ENCODE data around the gene TMEM44. TPM values are rescaled to one million over a fixed set of nuclear protein-coding genes. Genes with fewer than 3 reads are reported as not detected.
A peak's percentile ranks its signal among the peaks of the same experiment; 100 is the strongest.

TMEM44 gene
- 1 to 10 TPM; 1.1 to 2.4 (median 2.0) TPM for total RNA-seq

GRCh38 chr3:194633349-194634004, at the start of gene TMEM44:
Gene TMEM44 (minus strand): TSS chr3:194633419. CDS start chr3:194633215, 204 bp downstream.
- Mint-ChIP-seq H3K9me3 (no peaks in the 10 kb centered on the region), H3K4me3 (peak within 1 kb of the TSS; percentile 82), H3K27me3 (ENCODE audit: low read depth) (no peaks in the 10 kb centered on the region), H3K4me1 (ENCODE audit: low read depth) (peaks cover 4% of the 10 kb centered on the region), H3K36me3 (ENCODE audit: insufficient read depth) (no peaks in the 10 kb centered on the region)
- ATAC-seq (peak; percentile 78 to 79), DNase-seq (peak; percentile 43)

GRCh38 chr3:194682694-194683310, 49.6 kb upstream of the TMEM44 start:
- H3K4me1 Mint-ChIP-seq (ENCODE audit: low read depth): peaks cover 39% of the 10 kb centered on the region
- ATAC-seq: peak; percentile 56 to 64
- H3K9me3 Mint-ChIP-seq: no peaks in the 10 kb centered on the region
- peaks cover 10% of the 10 kb centered on the region for H3K27me3 Mint-ChIP-seq (ENCODE audit: low read depth)
- DNase-seq: peak; percentile 51
- no peak overlapping the region for H3K4me3 Mint-ChIP-seq
- peaks cover 2% of the 10 kb centered on the region for H3K36me3 Mint-ChIP-seq (ENCODE audit: insufficient read depth)

GRCh38 chr3:194682189-194682693, 49.0 kb upstream of the TMEM44 start:
- no peaks in the 10 kb centered on the region for H3K36me3 Mint-ChIP-seq (ENCODE audit: insufficient read depth)
- ATAC-seq: no peak
- peaks cover 8% of the 10 kb centered on the region for H3K27me3 Mint-ChIP-seq (ENCODE audit: low read depth)
- peaks cover 36% of the 10 kb centered on the region for H3K4me1 Mint-ChIP-seq (ENCODE audit: low read depth)
- no peaks in the 10 kb centered on the region for H3K9me3 Mint-ChIP-seq
- no peak for DNase-seq
- H3K4me3 Mint-ChIP-seq: no peak overlapping the region

- H3K4me1 Mint-ChIP-seq (ENCODE audit: low read depth): peaks cover 40% of the 10 kb centered on the region
- no peaks in the 10 kb centered on the region for H3K36me3 Mint-ChIP-seq (ENCODE audit: insufficient read depth)
- peaks cover 6% of the 10 kb centered on the region for H3K27me3 Mint-ChIP-seq (ENCODE audit: low read depth)
- ATAC-seq (no peak), DNase-seq (no peak)
- no peak overlapping the region for H3K4me3 Mint-ChIP-seq
- H3K9me3 Mint-ChIP-seq: no peaks in the 10 kb centered on the region
Measured at GRCh38 chr3:194680888-194681615, 47.8 kb upstream of the TMEM44 start.

- ATAC-seq (no peak), DNase-seq (no peak)
- peaks cover 35% of the 10 kb centered on the region for H3K4me1 Mint-ChIP-seq (ENCODE audit: low read depth)
- H3K9me3 Mint-ChIP-seq: no peaks in the 10 kb centered on the region
- H3K36me3 Mint-ChIP-seq (ENCODE audit: insufficient read depth): peaks cover 4% of the 10 kb centered on the region
- H3K27me3 Mint-ChIP-seq (ENCODE audit: low read depth): no peaks in the 10 kb centered on the region
- no peak overlapping the region for H3K4me3 Mint-ChIP-seq
Measured at GRCh38 chr3:194676471-194676870, 43.3 kb upstream of the TMEM44 start.

- DNase-seq: no peak
- H3K27me3 Mint-ChIP-seq (ENCODE audit: low read depth): no peaks in the 10 kb centered on the region
Measured at GRCh38 chr3:194675680-194676079, 42.5 kb upstream of the TMEM44 start.

GRCh38 chr3:194675081-194675640, 41.9 kb upstream of the TMEM44 start:
- peak; percentile 35 for DNase-seq
- Mint-ChIP-seq H3K36me3 (ENCODE audit: insufficient read depth) (peaks cover 4% of the 10 kb centered on the region), H3K9me3 (no peaks in the 10 kb centered on the region), H3K27me3 (ENCODE audit: low read depth) (no peaks in the 10 kb centered on the region), H3K4me3 (peak overlapping the region; percentile 63), H3K4me1 (ENCODE audit: low read depth) (peaks cover 47% of the 10 kb centered on the region)
- peak; percentile 67 for ATAC-seq

More at GRCh38 chr3:194675680-194676079, 42.5 kb upstream of the TMEM44 start:
- Mint-ChIP-seq H3K36me3 (ENCODE audit: insufficient read depth) (peaks cover 4% of the 10 kb centered on the region), H3K4me1 (ENCODE audit: low read depth) (peaks cover 42% of the 10 kb centered on the region), H3K4me3 (peak overlapping the region; percentile 63), H3K9me3 (no peaks in the 10 kb centered on the region)
- ATAC-seq: peak; percentile 42 to 53

GRCh38 chr3:194673761-194674160, 40.5 kb upstream of the TMEM44 start:
- Mint-ChIP-seq H3K9me3 (no peaks in the 10 kb centered on the region), H3K27me3 (ENCODE audit: low read depth) (no peaks in the 10 kb centered on the region), H3K4me3 (no peak overlapping the region), H3K36me3 (ENCODE audit: insufficient read depth) (peaks cover 11% of the 10 kb centered on the region), H3K4me1 (ENCODE audit: low read depth) (peaks cover 57% of the 10 kb centered on the region)
- ATAC-seq (no peak), DNase-seq (no peak)

GRCh38 chr3:194672876-194673275, 39.7 kb upstream of the TMEM44 start:
- no peaks in the 10 kb centered on the region for H3K9me3 Mint-ChIP-seq
- no peaks in the 10 kb centered on the region for H3K27me3 Mint-ChIP-seq (ENCODE audit: low read depth)
- ATAC-seq: no peak
- peak overlapping the region; percentile 100 for H3K4me3 Mint-ChIP-seq
- H3K36me3 Mint-ChIP-seq (ENCODE audit: insufficient read depth): peaks cover 19% of the 10 kb centered on the region
- peaks cover 61% of the 10 kb centered on the region for H3K4me1 Mint-ChIP-seq (ENCODE audit: low read depth)
- DNase-seq: no peak

GRCh38 chr3:194671900-194672808, 38.9 kb upstream of the TMEM44 start, which contains the start of gene LSG1:
Gene LSG1 (minus strand): TSS chr3:194672191. CDS start chr3:194672162, 29 bp downstream.
- peaks cover 62% of the 10 kb centered on the region for H3K4me1 Mint-ChIP-seq (ENCODE audit: low read depth)
- peak; percentile 86 for DNase-seq

GRCh38 chr3:194671511-194671899, 38.3 kb upstream of the TMEM44 start:
- Mint-ChIP-seq H3K36me3 (ENCODE audit: insufficient read depth) (peaks cover 23% of the 10 kb centered on the region), H3K9me3 (no peaks in the 10 kb centered on the region), H3K4me1 (ENCODE audit: low read depth) (peaks cover 60% of the 10 kb centered on the region), H3K4me3 (peak overlapping the region; percentile 100), H3K27me3 (ENCODE audit: low read depth) (no peaks in the 10 kb centered on the region)
- ATAC-seq (peak; percentile 4 to 6), DNase-seq (no peak)

More at GRCh38 chr3:194671900-194672808, 38.9 kb upstream of the TMEM44 start, which contains the start of gene LSG1:
- peaks cover 23% of the 10 kb centered on the region for H3K36me3 Mint-ChIP-seq (ENCODE audit: insufficient read depth)
- H3K27me3 Mint-ChIP-seq (ENCODE audit: low read depth): no peaks in the 10 kb centered on the region
- H3K4me3 Mint-ChIP-seq: peak within 1 kb of the TSS; percentile 100
- ATAC-seq: peak; percentile 80 to 83
- H3K9me3 Mint-ChIP-seq: no peaks in the 10 kb centered on the region

- ATAC-seq (no peak), DNase-seq (no peak)
- peaks cover 49% of the 10 kb centered on the region for H3K36me3 Mint-ChIP-seq (ENCODE audit: insufficient read depth)
- H3K4me1 Mint-ChIP-seq (ENCODE audit: low read depth): peaks cover 32% of the 10 kb centered on the region
- no peaks in the 10 kb centered on the region for H3K27me3 Mint-ChIP-seq (ENCODE audit: low read depth)
- H3K4me3 Mint-ChIP-seq: no peak overlapping the region
- H3K9me3 Mint-ChIP-seq: no peaks in the 10 kb centered on the region
Measured at GRCh38 chr3:194667363-194667762, 34.1 kb upstream of the TMEM44 start.

- Mint-ChIP-seq H3K27me3 (ENCODE audit: low read depth) (no peaks in the 10 kb centered on the region), H3K36me3 (ENCODE audit: insufficient read depth) (peaks cover 54% of the 10 kb centered on the region), H3K9me3 (no peaks in the 10 kb centered on the region), H3K4me1 (ENCODE audit: low read depth) (peaks cover 23% of the 10 kb centered on the region), H3K4me3 (no peak overlapping the region)
- DNase-seq: no peak
- no peak for ATAC-seq
Measured at GRCh38 chr3:194664857-194665256, 31.6 kb upstream of the TMEM44 start.

Data from activated T-cell treated with anti-CD3 and anti-CD28 coated beads, Interleukin-2, amount 50 U/mL, for 4 hours (primary cell).